Activated CD4-positive, alpha-beta T cell treated with anti-CD3 and anti-CD28 coated beads, Interleukin-2, amount 50 U/mL, for 16 hours (primary cell): Measurements from ENCODE around the gene ZNF664.
A peak's percentile ranks its signal among the peaks of the same experiment; 100 is the strongest.

ENCODE experiments used
- DNase-seq: peaks from one replicate; pipeline ENCODE4 v3.0.0-alpha.2; 2020

ZNF664 gene

GRCh38 chr12:124036171-124036598 is 63.2 kb downstream of the ZNF664 start:
- no peak for DNase-seq

GRCh38 chr12:124036657-124037109 is 63.7 kb downstream of the ZNF664 start:
- DNase-seq, result peak; percentile 44

GRCh38 chr12:124037331-124037730 is 64.3 kb downstream of the ZNF664 start:
- DNase-seq, result no peak

GRCh38 chr12:124039276-124039675 is 66.3 kb downstream of the ZNF664 start:
- no peak for DNase-seq

GRCh38 chr12:124040291-124040690 is 67.3 kb downstream of the ZNF664 start:
- no peak for DNase-seq

GRCh38 chr12:124040737-124041136 is 67.7 kb downstream of the ZNF664 start:
- DNase-seq, result no peak

- DNase-seq, result no peak
These were observed 68.9 kb downstream of the ZNF664 start for GRCh38 chr12:124041907-124042306.

- DNase-seq, result no peak
These were observed 71.0 kb downstream of the ZNF664 start for GRCh38 chr12:124044021-124044420.

GRCh38 chr12:124044809-124045321 is 71.8 kb downstream of the ZNF664 start:
- no peak for DNase-seq

- DNase-seq, result no peak
These were observed 72.8 kb downstream of the ZNF664 start for GRCh38 chr12:124045671-124046455.

GRCh38 chr12:124046456-124046740 is 73.4 kb downstream of the ZNF664 start:
- DNase-seq, result no peak

GRCh38 chr12:124047045-124047566 is 74.1 kb downstream of the ZNF664 start:
- no peak for DNase-seq

GRCh38 chr12:124049451-124050094 is 76.6 kb downstream of the ZNF664 start:
- no peak for DNase-seq

- no peak for DNase-seq
These were observed 80.8 kb downstream of the ZNF664 start for GRCh38 chr12:124053851-124054250.

GRCh38 chr12:124055066-124055465 is 82.1 kb downstream of the ZNF664 start:
- DNase-seq, result no peak

GRCh38 chr12:124057691-124058090 is 84.7 kb downstream of the ZNF664 start:
- no peak for DNase-seq

- DNase-seq, result no peak
These were observed 86.7 kb downstream of the ZNF664 start for GRCh38 chr12:124059752-124060151.
